Ammon's horn (tissue), 1 donor: ENCODE measurements around the gene VIPAS39.

Experiments
- DNase-seq: peaks from one replicate; pipeline ENCODE4 v3.0.0-alpha.2; 2016; ENCODE audit warnings: low spot score

The VIPAS39 gene

DNA sequence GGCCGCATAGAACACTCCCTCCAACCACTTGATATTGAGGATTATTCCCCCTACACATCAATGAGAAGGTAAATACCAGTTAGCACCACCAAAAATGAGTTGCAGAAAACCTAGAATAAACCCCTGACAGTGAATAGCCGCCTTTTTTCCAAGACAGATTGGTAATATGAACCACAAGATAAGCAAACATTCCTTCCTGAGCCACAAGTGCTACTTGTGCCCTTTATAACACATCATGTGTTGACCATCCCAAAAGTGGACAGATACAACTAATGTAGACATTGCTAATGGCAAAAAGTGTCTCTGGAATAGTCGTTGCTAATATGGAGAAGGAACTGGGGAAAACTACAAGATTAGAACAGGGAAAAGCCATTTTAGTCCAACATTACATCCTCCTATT is 51.3 kb downstream of the VIPAS39 start:
- DNase-seq = no peak

DNA sequence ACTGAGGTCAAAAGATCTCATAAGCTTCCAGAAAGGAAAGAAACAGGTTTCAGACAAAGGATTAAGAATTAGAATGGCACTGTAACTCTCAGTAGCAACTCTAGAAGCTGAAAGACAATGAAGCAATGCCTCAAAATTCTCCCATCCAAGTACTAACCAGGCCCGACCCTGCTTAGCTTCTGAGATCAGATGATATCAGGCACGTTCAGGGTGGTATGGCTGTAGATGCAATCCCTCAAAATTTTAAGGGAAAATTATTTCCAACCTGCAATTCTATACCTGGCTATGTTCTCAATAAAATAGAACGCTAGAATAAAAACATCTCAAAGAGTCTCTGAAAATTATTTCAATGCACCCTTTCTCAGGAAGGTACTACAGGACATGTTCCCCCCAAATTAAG is 53.6 kb downstream of the VIPAS39 start:
- DNase-seq = no peak

DNA sequence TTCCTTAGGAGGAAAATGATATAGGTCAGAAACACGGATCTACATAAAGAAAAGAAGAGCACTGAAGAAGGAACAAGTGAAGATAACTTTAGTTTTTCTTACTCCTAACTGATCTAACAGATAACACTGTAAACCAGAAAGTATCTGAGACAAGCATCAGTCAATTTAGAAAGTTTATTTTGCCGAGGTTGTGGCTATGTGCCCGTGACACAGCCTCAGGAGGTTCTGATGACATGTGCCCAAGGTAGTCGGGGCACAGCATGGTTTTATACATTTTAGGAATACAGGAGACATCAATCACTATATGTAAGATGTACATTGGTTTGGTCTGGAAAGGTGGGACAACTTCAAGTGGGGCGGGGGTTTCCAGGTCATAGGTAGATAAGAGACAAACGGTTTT is 57.2 kb downstream of the VIPAS39 start:
- DNase-seq = no peak

DNA sequence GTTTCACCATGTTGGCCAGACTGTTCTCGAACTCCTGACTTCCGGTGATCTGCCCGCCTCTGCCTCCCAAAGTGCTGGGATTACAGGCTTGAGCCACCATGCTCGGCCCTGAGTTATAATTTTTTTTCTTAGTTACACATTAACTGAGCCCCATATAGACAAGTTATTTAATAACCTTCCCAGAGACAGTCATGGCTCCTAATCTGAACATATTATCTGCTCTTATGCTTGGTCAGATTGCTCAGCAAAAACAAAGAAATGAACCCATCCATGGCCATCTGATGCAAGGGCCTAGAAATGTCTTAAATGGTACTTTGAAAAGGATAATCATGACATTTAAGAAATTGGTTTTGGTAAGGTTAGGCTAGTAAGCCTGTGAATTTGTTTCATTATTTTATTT is 67.2 kb downstream of the VIPAS39 start:
- no peak for DNase-seq

DNA sequence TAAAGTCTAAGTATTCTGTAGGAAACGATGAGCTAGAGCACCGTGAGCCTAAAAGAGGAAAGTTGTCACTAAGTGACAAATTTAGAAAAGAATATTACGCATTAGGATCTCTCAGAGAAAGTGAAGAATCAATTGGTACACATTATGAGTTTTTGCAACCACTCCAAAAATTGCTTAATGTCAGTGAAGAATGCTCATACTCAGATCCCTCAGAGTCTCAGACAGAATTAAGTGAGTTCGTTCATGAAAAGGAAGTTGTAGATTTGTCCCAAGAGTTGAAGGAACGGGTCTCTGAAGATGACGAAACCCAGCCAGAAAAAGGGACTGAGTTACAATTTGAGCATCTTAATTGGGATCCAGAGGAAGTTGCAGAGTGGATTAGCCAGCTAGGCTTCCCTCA is 78.7 kb downstream of the VIPAS39 start:
- no peak for DNase-seq

DNA sequence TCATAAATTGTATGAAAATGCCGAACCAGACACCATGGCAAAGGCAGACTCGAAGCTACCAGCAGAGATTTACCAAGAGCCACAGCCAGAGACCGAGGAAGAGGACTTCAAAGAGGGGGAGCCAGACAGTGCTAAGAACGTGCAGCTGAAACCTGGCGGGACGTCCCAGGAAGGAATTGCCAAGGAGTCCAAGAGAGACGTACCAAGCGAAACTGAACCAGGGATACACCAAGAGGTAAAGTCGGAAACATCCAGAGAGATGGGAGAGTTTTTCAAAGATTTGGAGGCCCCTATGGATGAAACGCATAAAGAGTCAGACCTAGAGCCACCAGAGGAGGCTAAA is 79.9 kb downstream of the VIPAS39 start:
- DNase-seq = no peak

DNA sequence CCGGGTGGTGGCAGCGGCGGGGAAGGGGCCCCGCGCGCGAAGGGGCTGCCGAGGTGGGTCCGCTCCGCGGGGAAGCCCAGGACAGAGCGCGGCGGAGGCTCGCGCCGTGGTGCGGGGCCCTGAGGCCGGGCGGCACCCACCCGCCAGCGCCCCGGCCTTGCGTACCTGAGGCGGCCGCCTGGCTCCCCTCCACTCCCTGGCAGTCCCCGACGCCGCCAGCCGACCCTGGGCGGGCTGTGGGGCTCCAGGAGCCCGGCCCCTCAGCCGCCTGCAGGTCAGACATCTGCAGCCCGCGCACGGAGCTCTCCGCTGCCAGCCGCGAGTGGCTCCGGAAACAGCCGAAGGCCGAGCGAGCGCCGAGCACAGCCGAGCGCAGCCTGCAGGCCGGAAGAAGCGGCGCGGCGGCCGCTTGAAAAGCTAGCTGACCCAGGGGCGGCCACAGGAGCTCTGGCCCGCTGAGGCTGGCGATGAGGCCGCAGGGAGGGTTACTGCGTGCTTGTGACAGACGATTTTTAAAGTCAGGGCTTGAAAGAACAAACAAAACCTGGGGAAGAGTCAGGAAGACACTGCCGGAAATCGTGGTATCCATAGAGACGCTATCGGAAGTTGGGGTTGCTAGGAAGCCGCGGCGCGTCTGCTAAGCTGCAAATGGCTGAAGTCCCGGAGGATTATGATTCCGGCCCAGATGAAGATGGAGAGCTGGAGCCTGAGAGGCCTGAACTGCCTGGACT is 80.5 kb downstream of the VIPAS39 start, which contains the start of the genes SAMD15 and TMED8:
Gene SAMD15 (plus strand): TSS at position 609 of the 731 bp plus-strand sequence. CDS start 40 bp downstream, at position 649.
Gene TMED8 (minus strand): TSS at position 324 of the 731 bp plus-strand sequence. CDS start 41 bp downstream, at position 283.
- peak; percentile 91 for DNase-seq
